ENCODE data around the gene INPP4B. TPM values are rescaled to one million over a fixed set of nuclear protein-coding genes. Genes with fewer than 3 reads are reported as not detected.

The INPP4B gene
- total and polyA plus RNA-seq, 7 donors = 4.2 to 27.3 (median 17.2) TPM

- Histone ChIP-seq H3K36me3 (no peaks in the 10 kb centered on the region), H3K9me3 (no peaks in the 10 kb centered on the region), H3K4me3 (no peak overlapping the region), H3K27me3 (no peaks in the 10 kb centered on the region), H3K4me1 (peaks cover 0 to 32% (median 20%) of the 10 kb centered on the region in 4 donors), H3K27ac (no peak overlapping the region)
- 92 to 97% methylated on average over 4 of the region's 4 CpGs for WGBS, 2 donors
- no peak for DNase-seq
- TF ChIP-seq EP300 (IDR thresholded peaks at IDR 0.05) (no peak), CTCF (IDR thresholded peaks at IDR 0.05) (no peak), POLR2AphosphoS5 (IDR thresholded peaks at IDR 0.05) (no peak), POLR2A (IDR thresholded peaks at IDR 0.05) (no peak)
- intact Hi-C loops (cut with DNase I) = no loop called here
These were observed 760.4 kb downstream of the INPP4B start for GRCh38 chr4:142085513-142086292.

GRCh38 chr4:142083264-142083663 lies 762.8 kb downstream of the INPP4B start:
- Histone ChIP-seq H3K27ac (no peak overlapping the region), H3K9me3 (no peaks in the 10 kb centered on the region), H3K4me3 (no peak overlapping the region), H3K36me3 (no peaks in the 10 kb centered on the region), H3K27me3 (no peaks in the 10 kb centered on the region), H3K4me1 (peaks cover 0 to 8% (median 3%) of the 10 kb centered on the region in 4 donors)
- TF ChIP-seq EP300 (IDR thresholded peaks at IDR 0.05) (no peak), CTCF (IDR thresholded peaks at IDR 0.05) (no peak), POLR2A (IDR thresholded peaks at IDR 0.05) (no peak), POLR2AphosphoS5 (IDR thresholded peaks at IDR 0.05) (no peak)
- 93 to 96% methylated on average over 2 of the region's 2 CpGs for WGBS, 2 donors
- intact Hi-C loops (cut with DNase I) = no loop called here
- DNase-seq = no peak

- WGBS, 2 donors = 88 to 91% methylated on average over 4 of the region's 4 CpGs
- H3K9me3 ChIP-seq = no peaks in the 10 kb centered on the region
- intact Hi-C loops (cut with DNase I) = no loop called here
- no peak for TF ChIP-seq POLR2A (IDR thresholded peaks at IDR 0.05)
- TF ChIP-seq POLR2AphosphoS5 (IDR thresholded peaks at IDR 0.05) = no peak
- no peak for TF ChIP-seq EP300 (IDR thresholded peaks at IDR 0.05)
- TF ChIP-seq CTCF (IDR thresholded peaks at IDR 0.05) = no peak
- H3K27ac ChIP-seq = no peak overlapping the region
- H3K27me3 ChIP-seq = no peaks in the 10 kb centered on the region
- DNase-seq = no peak
- no peaks in the 10 kb centered on the region for H3K4me1 ChIP-seq
- no peak overlapping the region for H3K4me3 ChIP-seq
- H3K36me3 ChIP-seq = no peaks in the 10 kb centered on the region
These were observed 765.1 kb downstream of the INPP4B start for GRCh38 chr4:142081025-142081424.

GRCh38 chr4:142079959-142080358 lies 766.1 kb downstream of the INPP4B start:
- intact Hi-C loops (cut with DNase I) = no loop called here
- WGBS, 2 donors = 96 to 97% methylated on average over 1 of the region's 1 CpG
- no peaks in the 10 kb centered on the region for H3K27me3 ChIP-seq
- H3K36me3 ChIP-seq = no peaks in the 10 kb centered on the region
- no peak overlapping the region for H3K27ac ChIP-seq
- H3K9me3 ChIP-seq = no peaks in the 10 kb centered on the region
- no peaks in the 10 kb centered on the region for H3K4me1 ChIP-seq
- H3K4me3 ChIP-seq = no peak overlapping the region
- TF ChIP-seq CTCF (IDR thresholded peaks at IDR 0.05) = no peak
- TF ChIP-seq POLR2A (IDR thresholded peaks at IDR 0.05) = no peak
- TF ChIP-seq EP300 (IDR thresholded peaks at IDR 0.05) = no peak
- no peak for TF ChIP-seq POLR2AphosphoS5 (IDR thresholded peaks at IDR 0.05)
- DNase-seq = no peak
